IMR-90 (cell line): ENCODE measurements around the gene GPSM3. TPM values are rescaled to one million over a fixed set of nuclear protein-coding genes. Genes with fewer than 3 reads are reported as not detected.
A peak's percentile ranks its signal among the peaks of the same experiment; 100 is the strongest.

Source experiments
- ATAC-seq: fragments of 200-7000 bp; cut with Tn5 transposase; 2 replicates; pipeline ENCODE4 v1.9.1; 2020; ENCODE audit warnings: low read depth, mild to moderate bottlenecking, moderate library complexity
- BruUV-seq: library from RNA; stranded (reverse); fragments of 400-500 nt; replicated peaks from 2 replicates; lab custom pipeline; 2021; lab: Mats Ljungman, UMichigan
- CTCF ChIA-PET: fragments of 300-600 bp; formaldehyde crosslinking; extraction: SDS; loops from one replicate; lab custom pipeline; 2021; ENCODE audit warnings: antibody characterized with exemption; lab: Yijun Ruan, JAX
- POLR2A ChIA-PET: fragments of 300-600 bp; sonication (Branson Sonifier 250); formaldehyde crosslinking; loops from one replicate; lab custom pipeline; 2022; ENCODE audit warnings: antibody characterized with exemption; ENCODE audit not compliant: unreplicated experiment; lab: Charles Lee
- DNase-seq: peaks from one replicate; pipeline ENCODE4 v3.0.0; 2013
- H2AFZ ChIP-seq: replicated peaks from 2 replicates; pipeline ENCODE3; 2013; ENCODE audit warnings: low read length, mild to moderate bottlenecking; ENCODE audit not compliant: poor library complexity
- H2AK5ac ChIP-seq: 2 replicates; pipeline ENCODE4 v1.6.1; 2013; ENCODE audit warnings: low read depth, low read length, inconsistent platforms
- H2AK9ac ChIP-seq: replicated peaks from 2 replicates; pipeline ENCODE3; 2013; ENCODE audit warnings: mild to moderate bottlenecking, low read depth, low read length, moderate library complexity; ENCODE audit not compliant: poor library complexity
- H2BK120ac ChIP-seq: 2 replicates; pipeline ENCODE4 v1.6.1; 2013; ENCODE audit warnings: low read depth, low read length, inconsistent platforms
- H2BK15ac ChIP-seq: 3 replicates; pipeline ENCODE4 v1.6.1; 2013; ENCODE audit warnings: low read depth, low read length, inconsistent platforms
- H2BK20ac ChIP-seq: 2 replicates; pipeline ENCODE4 v1.6.1; 2013; ENCODE audit warnings: low read depth, mild to moderate bottlenecking, inconsistent platforms, low read length, moderate library complexity
- H2BK5ac ChIP-seq: 2 replicates; pipeline ENCODE4 v1.6.1; 2013; ENCODE audit warnings: mild to moderate bottlenecking, low read depth, low read length, inconsistent platforms; ENCODE audit not compliant: poor library complexity, severe bottlenecking
- H3K14ac ChIP-seq: replicated peaks from 2 replicates; pipeline ENCODE4 v1.6.1; 2013; ENCODE audit warnings: low read depth, low read length, inconsistent platforms
- H3K18ac ChIP-seq: 2 replicates; pipeline ENCODE4 v1.6.1; 2013; ENCODE audit warnings: low read depth, low read length, control low read depth
- H3K23ac ChIP-seq: 2 replicates; pipeline ENCODE4 v1.6.1; 2013; ENCODE audit warnings: low read depth, low read length, inconsistent platforms
- H3K27ac ChIP-seq: 2 replicates; pipeline ENCODE4 v1.5.1; 2013; ENCODE audit warnings: mild to moderate bottlenecking, control low read depth, low read length; ENCODE audit not compliant: insufficient read depth
- H3K27me3 ChIP-seq: 2 replicates; pipeline ENCODE4 v1.6.1; 2013; ENCODE audit warnings: low read length; ENCODE audit not compliant: control insufficient read depth, insufficient read depth
- H3K36me3 ChIP-seq: 2 replicates; pipeline ENCODE4 v1.6.1; 2013; ENCODE audit warnings: low read length, mixed read lengths; ENCODE audit not compliant: control insufficient read depth, insufficient read depth
- H3K4ac ChIP-seq: 2 replicates; pipeline ENCODE4 v1.6.1; 2013; ENCODE audit warnings: low read depth, low read length, inconsistent platforms
- H3K4me1 ChIP-seq: 2 replicates; pipeline ENCODE4 v1.6.1; 2013; ENCODE audit warnings: low read length, mixed read lengths; ENCODE audit not compliant: control insufficient read depth, insufficient read depth
- H3K4me2 ChIP-seq: 2 replicates; pipeline ENCODE4 v1.6.1; 2013; ENCODE audit warnings: low read depth, mild to moderate bottlenecking, control low read depth, low read length, moderate library complexity
- H3K4me3 ChIP-seq: 2 replicates; pipeline ENCODE4 v1.5.1; 2013; ENCODE audit warnings: low read depth, mild to moderate bottlenecking, control low read depth, low read length, moderate library complexity; ENCODE audit not compliant: insufficient read depth
- H3K56ac ChIP-seq: 2 replicates; pipeline ENCODE4 v1.6.1; 2013; ENCODE audit warnings: low read length, inconsistent platforms; ENCODE audit not compliant: insufficient read depth; ENCODE audit errors: extremely low read depth
- H3K79me1 ChIP-seq, 2 experiments: 2 replicates each; pipeline ENCODE4 v1.6.1; 2013; ENCODE audit warnings: low read length in 2 of 2, inconsistent platforms in 1 of 2, low read depth in 1 of 2
- H3K9ac ChIP-seq: 2 replicates; pipeline ENCODE4 v1.6.1; 2013; ENCODE audit warnings: low read depth, low read length, control low read depth
- H3K9me1 ChIP-seq: 2 replicates; pipeline ENCODE4 v1.6.1; 2013; ENCODE audit warnings: low read length, inconsistent platforms; ENCODE audit not compliant: insufficient read depth
- H3K9me3 ChIP-seq: 2 replicates; pipeline ENCODE4 v1.6.1; 2013; ENCODE audit warnings: low read length; ENCODE audit not compliant: control insufficient read depth, insufficient read depth
- H4K20me1 ChIP-seq: 2 replicates; pipeline ENCODE4 v1.6.1; 2013; ENCODE audit warnings: low read length, inconsistent platforms; ENCODE audit not compliant: insufficient read depth
- H4K5ac ChIP-seq: 2 replicates; pipeline ENCODE4 v1.6.1; 2013; ENCODE audit warnings: mild to moderate bottlenecking, low read depth, low read length, control low read depth
- H4K8ac ChIP-seq, 2 experiments: 2 replicates each; pipeline ENCODE4 v1.6.1; 2013; ENCODE audit warnings: low read depth in 2 of 2, low read length in 2 of 2, control low read depth in 1 of 2, inconsistent platforms in 1 of 2
- H4K91ac ChIP-seq: 2 replicates; pipeline ENCODE4 v1.6.1; 2013; ENCODE audit warnings: low read depth, low read length, inconsistent platforms; ENCODE audit not compliant: insufficient read depth
- CEBPB ChIP-seq: IDR thresholded peaks from 2 replicates; pipeline ENCODE4 v1.6.1; 2012; ENCODE audit warnings: low read depth, low read length, improper control_type of control experiment
- FOS ChIP-seq: fragments of 150-350 bp; IDR thresholded peaks from 2 replicates; pipeline ENCODE4 v1.6.1; 2016; ENCODE audit warnings: low read depth, low read length
- MAFK ChIP-seq: IDR thresholded peaks from 2 replicates; pipeline ENCODE4 v1.6.1; 2012; ENCODE audit warnings: low read depth, low read length, improper control_type of control experiment
- MAZ ChIP-seq: IDR thresholded peaks from 2 replicates; pipeline ENCODE4 v1.6.1; 2012; ENCODE audit warnings: low read depth, mild to moderate bottlenecking, low read length, improper control_type of control experiment, moderate library complexity, borderline replicate concordance
- MXI1 ChIP-seq: IDR thresholded peaks from 2 replicates; pipeline ENCODE4 v1.6.1; 2012; ENCODE audit warnings: low read depth, mild to moderate bottlenecking, low read length, moderate library complexity, borderline replicate concordance
- NFE2L2 ChIP-seq: fragments of 150-350 bp; IDR thresholded peaks from 2 replicates; pipeline ENCODE4 v1.6.1; 2016; ENCODE audit warnings: low read depth, mild to moderate bottlenecking, low read length
- POLR2A ChIP-seq: IDR thresholded peaks from 2 replicates; pipeline ENCODE4 v1.6.1; 2012; ENCODE audit warnings: mild to moderate bottlenecking, low read depth, low read length
- RCOR1 ChIP-seq: IDR thresholded peaks from 2 replicates; pipeline ENCODE4 v1.6.1; 2012; ENCODE audit warnings: mild to moderate bottlenecking, low read length, improper control_type of control experiment; ENCODE audit not compliant: insufficient replicate concordance
- RFX5 ChIP-seq: IDR thresholded peaks from 2 replicates; pipeline ENCODE4 v1.8.0; 2012; ENCODE audit warnings: low read depth, mild to moderate bottlenecking, low read length, moderate library complexity
- SMC3 ChIP-seq: fragments of 150-350 bp; IDR thresholded peaks from 2 replicates; pipeline ENCODE4 v1.6.1; 2016; ENCODE audit warnings: low read depth, mild to moderate bottlenecking, antibody characterized with exemption, low read length, moderate library complexity
- USF2 ChIP-seq: fragments of 150-350 bp; IDR thresholded peaks from 2 replicates; pipeline ENCODE4 v1.6.1; 2017; ENCODE audit warnings: mild to moderate bottlenecking, antibody characterized with exemption, low read length, low read depth
- WGBS, 2 experiments: methylation state at CpG; one replicate each; pipeline versions ENCODE4 v1.1.5 to v1.1.7; 2013; ENCODE audit warnings: missing lambda C conversion rate in 2 of 2; ENCODE audit not compliant: insufficient read length in 1 of 2; ENCODE audit errors: extremely low coverage in 2 of 2; 5-methylcytosine and 5-hydroxymethylcytosine counted together
- dilution Hi-C: fragments of 300-500 bp; cut with HindIII; formaldehyde crosslinking; loops from one replicate; pipeline ENCODE4 v1.14.3; 2018; ENCODE audit warnings: low sequenced_read_pairs; ENCODE audit not compliant: unreplicated experiment
- in situ Hi-C: fragments of 300-500 bp; cut with MboI; formaldehyde crosslinking; loops from 3 replicates; pipeline ENCODE4 v1.14.3; 2019; ENCODE audit warnings: low sequenced_read_pairs, inconsistent platforms, mixed read lengths
- intact Hi-C: fragments of 100-400 bp; cut with micrococcal nuclease; formaldehyde crosslinking; loops from 2 replicates; pipeline ENCODE4 v1.10.0; 2022
- polyA plus RNA-seq, 3 experiments: library from polyadenylated mRNA; depleted of rRNA; stranded (reverse); fragments of >200 nt; gene quantifications; 2 replicates each; pipeline ENCODE4 v1.2.3, GENCODE V29; 2012; ENCODE audit warnings: low replicate concordance in 1 of 3
- total RNA-seq: library from RNA; depleted of rRNA; stranded (reverse); fragments of >200 nt; gene quantifications from 2 replicates; pipeline ENCODE4 v1.2.3, GENCODE V29; 2012
- TF ChIP-seq, protein P1 (sequence below): fragments of 150-350 bp; IDR thresholded peaks from 2 replicates; pipeline ENCODE4 v1.6.1; 2016; ENCODE audit warnings: low read depth, mild to moderate bottlenecking, low read length, moderate library complexity, borderline replicate concordance
- TF ChIP-seq, protein P2 (sequence below): conservative IDR thresholded peaks from 2 replicates; pipeline ENCODE4 v1.5.1; 2012; ENCODE audit warnings: mild to moderate bottlenecking, low read depth, low read length, improper control_type of control experiment

Gene GPSM3
- total and polyA plus RNA-seq, 2 of the 4 experiments (the other 2 are of a cell fraction), result 3.0 to 9.8 TPM

- ATAC-seq (no peak), DNase-seq (peak; percentile 12)
- H2AK5ac ChIP-seq, result peak overlapping the region; percentile 96
- H4K20me1 ChIP-seq, result no peaks in the 10 kb centered on the region
- peak overlapping the region; percentile 61 for H2BK120ac ChIP-seq
- ChIA-PET POLR2A (no interaction called here), CTCF (no interaction called here)
- peaks cover 10 to 29% of the 10 kb centered on the region in 2 experiments for H3K79me1 ChIP-seq
- no TSS peak for BruUV-seq
- H3K4me3 ChIP-seq, result peak overlapping the region; percentile 67
- peak overlapping the region; percentile 77 for H4K5ac ChIP-seq
- H3K27me3 ChIP-seq, result peaks cover 7% of the 10 kb centered on the region; the same call in 1 of the 2 replicates
- peaks cover 10% of the 10 kb centered on the region for H3K4me1 ChIP-seq
- H3K18ac ChIP-seq, result peak overlapping the region; percentile 51; the same call in 1 of the 2 replicates
- peak overlapping the region; percentile 94 for H3K27ac ChIP-seq
- peak overlapping the region; percentile 94 for H4K91ac ChIP-seq
- H3K9me1 ChIP-seq, result peaks cover 24% of the 10 kb centered on the region
- peak overlapping the region; percentile 98 to 99 for H4K8ac ChIP-seq
- H3K4ac ChIP-seq, result peak overlapping the region; percentile 96
- no peaks in the 10 kb centered on the region for H3K36me3 ChIP-seq
- peak overlapping the region; percentile 98 for H2AFZ ChIP-seq
- peak overlapping the region; percentile 39; the same call in 1 of the 2 replicates for H3K56ac ChIP-seq
- peak overlapping the region; percentile 91 for H3K9ac ChIP-seq
- peak overlapping the region; percentile 91 for H2BK5ac ChIP-seq
- H3K4me2 ChIP-seq, result peak overlapping the region; percentile 86
- intact Hi-C loops, result loop anchor here (2.0 kb wide), 1 partner anchor 48 kb away; no protein-coding TSS in a partner anchor
- dilution Hi-C loops, result no loop called here
- H2BK20ac ChIP-seq, result peak overlapping the region; percentile 40; the same call in 1 of the 2 replicates
- 33% methylated on average over 12 of the region's 28 CpGs; no CpG with 5 or more reads in 1 of the 2 experiments for WGBS, 2 experiments
- no peaks in the 10 kb centered on the region for H3K9me3 ChIP-seq
- in situ Hi-C loops, result loop anchor here (25.0 kb wide), 1 partner anchor 765 kb away; the partner anchor contains the start of genes BRD2 and HLA-DMA
- H3K14ac ChIP-seq, result peak overlapping the region; percentile 95
- peak overlapping the region; percentile 85 for H2AK9ac ChIP-seq
- peak overlapping the region; percentile 63 for H3K23ac ChIP-seq
- H2BK15ac ChIP-seq, result peak overlapping the region; percentile 50; the same call in 1 of the 3 replicates
- TF ChIP-seq FOS, result no peak
- no peak for TF ChIP-seq USF2
- TF ChIP-seq POLR2A, result no peak
- no peak for TF ChIP-seq RFX5
- TF ChIP-seq, protein P1, sequence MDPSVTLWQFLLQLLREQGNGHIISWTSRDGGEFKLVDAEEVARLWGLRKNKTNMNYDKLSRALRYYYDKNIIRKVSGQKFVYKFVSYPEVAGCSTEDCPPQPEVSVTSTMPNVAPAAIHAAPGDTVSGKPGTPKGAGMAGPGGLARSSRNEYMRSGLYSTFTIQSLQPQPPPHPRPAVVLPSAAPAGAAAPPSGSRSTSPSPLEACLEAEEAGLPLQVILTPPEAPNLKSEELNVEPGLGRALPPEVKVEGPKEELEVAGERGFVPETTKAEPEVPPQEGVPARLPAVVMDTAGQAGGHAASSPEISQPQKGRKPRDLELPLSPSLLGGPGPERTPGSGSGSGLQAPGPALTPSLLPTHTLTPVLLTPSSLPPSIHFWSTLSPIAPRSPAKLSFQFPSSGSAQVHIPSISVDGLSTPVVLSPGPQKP, result no peak
- no peak for TF ChIP-seq NFE2L2
- TF ChIP-seq MXI1, result no peak
- no peak for TF ChIP-seq SMC3
- TF ChIP-seq MAFK, result no peak
- TF ChIP-seq, protein P2, sequence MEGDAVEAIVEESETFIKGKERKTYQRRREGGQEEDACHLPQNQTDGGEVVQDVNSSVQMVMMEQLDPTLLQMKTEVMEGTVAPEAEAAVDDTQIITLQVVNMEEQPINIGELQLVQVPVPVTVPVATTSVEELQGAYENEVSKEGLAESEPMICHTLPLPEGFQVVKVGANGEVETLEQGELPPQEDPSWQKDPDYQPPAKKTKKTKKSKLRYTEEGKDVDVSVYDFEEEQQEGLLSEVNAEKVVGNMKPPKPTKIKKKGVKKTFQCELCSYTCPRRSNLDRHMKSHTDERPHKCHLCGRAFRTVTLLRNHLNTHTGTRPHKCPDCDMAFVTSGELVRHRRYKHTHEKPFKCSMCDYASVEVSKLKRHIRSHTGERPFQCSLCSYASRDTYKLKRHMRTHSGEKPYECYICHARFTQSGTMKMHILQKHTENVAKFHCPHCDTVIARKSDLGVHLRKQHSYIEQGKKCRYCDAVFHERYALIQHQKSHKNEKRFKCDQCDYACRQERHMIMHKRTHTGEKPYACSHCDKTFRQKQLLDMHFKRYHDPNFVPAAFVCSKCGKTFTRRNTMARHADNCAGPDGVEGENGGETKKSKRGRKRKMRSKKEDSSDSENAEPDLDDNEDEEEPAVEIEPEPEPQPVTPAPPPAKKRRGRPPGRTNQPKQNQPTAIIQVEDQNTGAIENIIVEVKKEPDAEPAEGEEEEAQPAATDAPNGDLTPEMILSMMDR, result no peak
- no peak for TF ChIP-seq CEBPB
- no peak for TF ChIP-seq MAZ
- TF ChIP-seq RCOR1, result no peak
Measured at GRCh38 chr6:32196682-32197616, 4.5 kb upstream of the GPSM3 start.
